Skeletal muscle tissue (tissue), 4 donors: ENCODE results near the gene LAMB4. TPM values are rescaled to one million over a fixed set of nuclear protein-coding genes. Genes with fewer than 3 reads are reported as not detected.

Experiments
- H3K27ac ChIP-seq: one replicate; pipeline ENCODE4 v1.7.0; 2013; ENCODE audit warnings: mild to moderate bottlenecking, low read depth, low read length, inconsistent platforms
- H3K27me3 ChIP-seq, 3 donors: one replicate each; pipeline ENCODE4 v1.7.0; 2013; ENCODE audit warnings: low read length in 3 of 3; ENCODE audit not compliant: control insufficient read depth in 3 of 3, insufficient read depth in 3 of 3
- H3K36me3 ChIP-seq, 3 donors: one replicate each; pipeline ENCODE4 v1.7.0; 2013; ENCODE audit warnings: low read length in 3 of 3; ENCODE audit not compliant: control insufficient read depth in 3 of 3, insufficient read depth in 3 of 3
- H3K4me1 ChIP-seq, 3 donors: one replicate each; pipeline ENCODE4 v1.7.0; 2013; ENCODE audit warnings: low read length in 3 of 3, mild to moderate bottlenecking in 3 of 3; ENCODE audit not compliant: control insufficient read depth in 3 of 3, insufficient read depth in 3 of 3
- H3K4me3 ChIP-seq, 3 donors: one replicate each; pipeline ENCODE4 v1.7.0; 2013; ENCODE audit warnings: low read length in 3 of 3
- H3K9ac ChIP-seq, 3 donors: one replicate each; pipeline ENCODE4 v1.7.0; 2013; ENCODE audit warnings: low read length in 3 of 3, mild to moderate bottlenecking in 3 of 3, moderate library complexity in 2 of 3, low read depth in 1 of 3
- H3K9me3 ChIP-seq, 3 donors: one replicate each; pipeline ENCODE4 v1.7.0; 2013; ENCODE audit warnings: low read length in 3 of 3; ENCODE audit not compliant: control insufficient read depth in 3 of 3
- total RNA-seq: library from RNA; depleted of rRNA; stranded (reverse); fragments of >200 nt; gene quantifications from one replicate; pipeline ENCODE4 v1.2.3, GENCODE V29; 2014
- donor health status: Osteomylitis.

LAMB4 gene
- total RNA-seq, 1 donor from 2014 or later = under 0.01 TPM

DNA sequence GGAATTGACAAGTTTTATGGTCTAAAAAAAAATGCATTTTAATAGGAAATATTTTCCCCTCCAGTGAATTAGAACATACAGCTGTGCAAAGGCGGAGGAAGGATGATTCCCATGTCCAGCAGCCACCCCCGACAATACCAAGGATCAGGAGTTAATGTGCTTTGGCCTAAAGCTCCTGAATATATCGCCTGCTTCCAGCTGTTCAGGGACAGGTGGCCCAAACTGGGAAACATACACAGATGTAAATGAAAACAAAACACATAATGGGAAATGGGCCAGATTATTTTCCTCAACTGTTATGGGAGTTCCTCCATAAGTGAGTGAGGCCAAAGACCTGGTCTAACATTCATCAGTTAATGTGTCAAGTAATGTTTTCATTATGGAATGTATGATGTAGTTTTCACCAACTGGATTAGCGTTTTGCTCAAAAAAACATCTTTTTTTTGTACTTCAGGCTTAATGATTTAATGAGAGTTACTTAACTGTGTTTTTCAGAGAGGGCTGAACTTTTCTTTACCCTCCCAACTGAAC lies 72.1 kb downstream of the LAMB4 start:
- Histone ChIP-seq H3K27ac (no peak overlapping the region), H3K9ac (no peak overlapping the region), H3K4me3 (no peak overlapping the region), H3K36me3 (no peaks in the 10 kb centered on the region), H3K9me3 (no peaks in the 10 kb centered on the region), H3K4me1 (no peaks in the 10 kb centered on the region), H3K27me3 (no peaks in the 10 kb centered on the region)

DNA sequence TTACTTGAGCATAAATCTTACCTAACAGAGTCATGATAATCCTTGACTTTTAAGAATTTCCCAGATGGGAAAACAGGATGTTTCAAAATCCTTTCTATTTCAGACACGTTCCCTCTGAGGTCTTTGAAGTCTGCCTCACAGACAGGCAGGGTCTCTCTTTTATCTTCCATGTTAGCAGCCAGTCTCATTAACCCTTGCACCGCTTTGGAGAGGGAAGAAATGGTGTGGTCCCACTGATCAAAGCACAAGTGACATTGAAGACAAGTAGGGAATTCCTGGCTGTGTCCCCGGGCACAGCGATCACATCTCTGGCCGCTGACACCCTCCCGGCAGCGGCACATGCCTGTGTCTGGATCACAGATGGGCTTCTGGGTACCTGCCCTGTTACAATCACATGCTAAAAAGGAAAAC lies 74.5 kb downstream of the LAMB4 start:
- Histone ChIP-seq H3K4me1 (no peaks in the 10 kb centered on the region), H3K9me3 (no peaks in the 10 kb centered on the region), H3K36me3 (no peaks in the 10 kb centered on the region), H3K9ac (no peak overlapping the region), H3K27me3 (no peaks in the 10 kb centered on the region), H3K4me3 (no peak overlapping the region), H3K27ac (no peak overlapping the region)

DNA sequence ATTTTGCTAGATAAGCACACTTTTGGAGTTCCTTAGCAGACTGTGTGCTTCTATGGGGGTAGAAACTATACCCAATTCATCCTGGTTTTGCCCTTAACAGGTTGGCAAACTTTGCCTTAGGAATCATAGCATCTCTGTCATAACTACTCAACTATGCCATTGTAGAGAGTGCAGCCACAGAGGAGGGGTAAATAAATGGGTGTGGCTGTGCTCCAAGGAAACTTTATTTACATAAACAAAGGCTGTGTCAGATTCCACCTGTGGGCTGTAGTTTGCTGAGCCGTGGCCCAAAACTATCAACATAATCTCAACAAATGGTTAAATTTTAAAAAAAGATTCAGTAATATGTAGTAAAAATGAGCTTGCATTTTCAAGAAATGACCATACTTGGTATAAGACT lies 75.6 kb downstream of the LAMB4 start:
- Histone ChIP-seq H3K36me3 (no peaks in the 10 kb centered on the region), H3K9me3 (no peaks in the 10 kb centered on the region), H3K9ac (no peak overlapping the region), H3K27ac (no peak overlapping the region), H3K4me1 (no peaks in the 10 kb centered on the region), H3K27me3 (no peaks in the 10 kb centered on the region), H3K4me3 (no peak overlapping the region)

DNA sequence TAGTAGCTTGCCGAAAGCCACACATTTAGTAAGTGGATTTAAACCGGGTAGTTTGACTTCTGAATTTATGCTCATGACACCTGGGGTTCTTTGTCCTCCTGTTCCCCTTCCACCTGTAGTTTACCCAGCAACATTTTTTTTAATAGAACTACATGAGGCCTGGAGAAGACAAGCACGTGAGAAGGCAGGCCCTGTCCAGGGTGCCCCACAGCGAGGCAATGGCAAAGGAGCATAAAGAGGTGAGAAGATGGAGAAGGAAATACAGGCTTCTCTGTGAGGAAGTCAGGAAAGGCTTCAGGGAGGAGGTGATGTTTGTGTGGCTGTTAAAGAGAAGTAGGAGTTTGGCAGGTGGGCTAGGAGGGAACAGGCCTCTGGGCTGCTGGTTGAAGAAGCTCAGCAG lies 76.9 kb downstream of the LAMB4 start:
- Histone ChIP-seq H3K27ac (no peak overlapping the region), H3K36me3 (no peaks in the 10 kb centered on the region), H3K4me3 (no peak overlapping the region), H3K9ac (no peak overlapping the region), H3K9me3 (no peaks in the 10 kb centered on the region), H3K27me3 (no peaks in the 10 kb centered on the region), H3K4me1 (no peaks in the 10 kb centered on the region)

DNA sequence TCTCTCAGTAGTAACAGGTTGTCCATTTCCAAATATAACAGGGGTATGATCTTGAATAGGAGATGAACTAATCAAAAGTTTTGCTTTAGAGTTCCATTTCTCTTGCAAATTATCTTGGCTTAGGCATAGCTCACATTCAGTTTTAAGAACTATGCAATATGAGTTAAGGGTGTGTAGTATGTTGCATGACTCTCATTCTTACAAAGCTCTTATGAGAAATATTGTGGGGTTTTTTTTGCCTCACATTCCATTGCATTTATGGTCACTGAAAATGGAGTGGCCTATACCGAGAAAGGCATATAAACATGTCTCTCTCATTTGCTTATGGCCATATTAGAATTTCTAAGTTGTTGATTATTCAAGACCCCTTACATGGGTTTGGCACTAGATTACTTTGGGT lies 78.7 kb downstream of the LAMB4 start:
- no peaks in the 10 kb centered on the region for H3K4me1 ChIP-seq
- H3K4me3 ChIP-seq = no peak overlapping the region
- no peak overlapping the region for H3K27ac ChIP-seq
- H3K36me3 ChIP-seq = no peaks in the 10 kb centered on the region
- H3K9ac ChIP-seq = no peak overlapping the region
- no peaks in the 10 kb centered on the region for H3K27me3 ChIP-seq
- H3K9me3 ChIP-seq = no peaks in the 10 kb centered on the region

DNA sequence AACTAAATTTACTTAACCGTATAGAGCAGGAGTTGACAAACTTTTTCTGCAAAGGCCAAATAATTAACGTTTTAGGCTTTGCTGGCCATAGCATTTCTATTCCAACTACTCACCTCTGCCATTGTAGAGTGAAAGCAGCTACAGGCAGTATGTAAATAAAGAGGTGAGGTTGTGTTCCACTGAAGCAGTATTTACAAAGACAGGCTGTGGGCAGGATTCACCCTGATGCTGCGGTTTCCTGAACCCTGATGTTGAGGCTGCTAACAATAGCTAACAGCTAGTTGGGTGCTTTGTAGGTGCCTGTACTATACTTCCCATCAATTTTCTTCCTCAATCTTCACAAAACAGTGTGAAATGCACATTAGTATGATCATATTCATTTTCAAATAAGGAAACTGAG lies 80.2 kb downstream of the LAMB4 start:
- no peak overlapping the region for H3K27ac ChIP-seq
- H3K9ac ChIP-seq = no peak overlapping the region
- H3K4me1 ChIP-seq = no peaks in the 10 kb centered on the region
- H3K36me3 ChIP-seq = no peaks in the 10 kb centered on the region
- no peak overlapping the region for H3K4me3 ChIP-seq
- H3K9me3 ChIP-seq = no peaks in the 10 kb centered on the region
- H3K27me3 ChIP-seq = no peaks in the 10 kb centered on the region

DNA sequence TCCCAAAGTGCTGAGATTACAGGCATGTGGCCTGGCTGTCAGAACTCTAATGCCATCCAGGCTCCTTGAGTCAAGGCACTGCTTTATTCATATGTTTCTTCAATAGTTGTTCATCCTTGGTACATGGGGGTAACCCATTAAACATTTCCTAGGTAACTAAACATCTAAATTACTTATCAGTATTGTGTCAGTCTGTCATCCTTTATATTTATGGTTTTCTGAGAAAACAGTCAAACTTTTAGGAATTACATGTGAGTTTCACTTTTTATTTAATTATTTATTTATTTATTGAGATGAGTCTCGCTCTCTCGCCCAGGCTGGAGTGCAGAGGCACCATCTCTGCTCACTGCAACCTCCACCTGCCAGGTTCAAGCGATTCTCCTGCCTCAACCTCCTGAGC lies 81.7 kb downstream of the LAMB4 start:
- no peaks in the 10 kb centered on the region for H3K27me3 ChIP-seq
- no peak overlapping the region for H3K27ac ChIP-seq
- no peaks in the 10 kb centered on the region for H3K36me3 ChIP-seq
- no peaks in the 10 kb centered on the region for H3K9me3 ChIP-seq
- H3K4me3 ChIP-seq = no peak overlapping the region
- H3K9ac ChIP-seq = no peak overlapping the region
- H3K4me1 ChIP-seq = no peaks in the 10 kb centered on the region

DNA sequence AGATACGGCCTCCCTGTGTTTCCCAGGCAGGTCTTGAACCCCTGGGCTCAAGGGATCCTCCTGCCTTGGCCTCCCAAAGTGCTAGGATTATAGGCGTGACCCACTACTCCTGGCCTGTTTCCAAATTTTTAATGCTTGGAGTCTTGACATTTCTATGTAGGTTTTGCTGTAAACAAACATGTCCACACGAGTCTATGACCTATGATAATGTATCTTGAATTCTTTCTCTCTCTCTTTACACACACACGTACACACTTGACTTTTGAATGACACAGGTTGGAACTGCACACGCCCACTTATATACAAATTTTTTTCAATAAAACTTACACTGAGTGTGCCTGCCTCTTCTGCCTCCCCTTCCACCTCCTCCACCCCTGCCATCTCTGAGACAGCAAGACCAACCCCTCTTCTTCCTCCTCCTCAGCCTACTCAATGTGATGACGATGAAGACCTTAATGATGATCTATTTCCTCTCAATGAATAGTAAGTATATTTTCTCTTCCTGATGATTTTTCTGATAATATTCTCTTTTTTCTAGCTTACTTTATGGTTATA lies 83.1 kb downstream of the LAMB4 start:
- Histone ChIP-seq H3K9me3 (no peaks in the 10 kb centered on the region), H3K9ac (no peak overlapping the region), H3K4me1 (no peaks in the 10 kb centered on the region), H3K27ac (no peak overlapping the region), H3K4me3 (no peak overlapping the region), H3K36me3 (no peaks in the 10 kb centered on the region), H3K27me3 (no peaks in the 10 kb centered on the region)

DNA sequence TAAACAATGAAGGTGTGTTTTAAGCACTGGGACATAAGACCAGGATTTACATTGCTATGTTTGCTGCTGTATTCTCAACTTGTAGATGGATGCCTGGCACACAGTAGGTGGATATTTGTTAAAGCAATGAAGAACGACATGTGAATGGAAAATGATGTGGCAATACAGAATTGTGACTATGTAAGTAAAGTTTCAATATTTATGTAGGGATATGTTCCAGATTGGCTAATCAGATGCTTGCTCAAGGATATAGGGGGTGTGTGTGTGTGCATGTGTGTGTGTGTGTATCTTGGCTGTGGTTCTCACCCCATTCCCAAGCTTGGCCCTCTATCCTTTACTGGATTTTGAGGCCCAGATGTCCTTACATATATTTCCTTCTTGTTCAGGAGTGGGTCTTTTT lies 84.5 kb downstream of the LAMB4 start:
- no peak overlapping the region for H3K4me3 ChIP-seq
- H3K27me3 ChIP-seq = no peaks in the 10 kb centered on the region
- no peaks in the 10 kb centered on the region for H3K4me1 ChIP-seq
- no peak overlapping the region for H3K9ac ChIP-seq
- no peaks in the 10 kb centered on the region for H3K9me3 ChIP-seq
- no peak overlapping the region for H3K27ac ChIP-seq
- H3K36me3 ChIP-seq = no peaks in the 10 kb centered on the region

DNA sequence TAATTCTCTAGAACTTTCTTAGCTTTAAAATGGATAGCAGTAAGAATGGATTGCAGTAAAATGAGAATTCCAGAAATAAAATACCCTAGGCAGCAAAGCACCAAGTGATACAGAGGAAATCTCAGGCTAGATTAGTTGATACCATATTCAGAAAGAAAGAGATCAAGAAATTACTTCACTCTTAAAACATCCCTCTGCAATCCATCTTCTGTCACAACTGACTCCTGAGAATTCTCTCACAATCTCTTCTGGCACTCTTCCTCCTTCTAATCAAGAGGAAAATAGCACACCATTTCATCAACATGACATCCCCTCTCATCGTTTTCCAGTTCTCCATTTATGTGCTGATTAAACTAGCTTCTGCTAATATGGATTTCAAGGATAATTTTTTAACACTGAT lies 85.0 kb downstream of the LAMB4 start:
- Histone ChIP-seq H3K36me3 (no peaks in the 10 kb centered on the region), H3K9me3 (no peaks in the 10 kb centered on the region), H3K4me1 (no peaks in the 10 kb centered on the region), H3K27me3 (no peaks in the 10 kb centered on the region), H3K4me3 (no peak overlapping the region), H3K27ac (no peak overlapping the region), H3K9ac (no peak overlapping the region)

DNA sequence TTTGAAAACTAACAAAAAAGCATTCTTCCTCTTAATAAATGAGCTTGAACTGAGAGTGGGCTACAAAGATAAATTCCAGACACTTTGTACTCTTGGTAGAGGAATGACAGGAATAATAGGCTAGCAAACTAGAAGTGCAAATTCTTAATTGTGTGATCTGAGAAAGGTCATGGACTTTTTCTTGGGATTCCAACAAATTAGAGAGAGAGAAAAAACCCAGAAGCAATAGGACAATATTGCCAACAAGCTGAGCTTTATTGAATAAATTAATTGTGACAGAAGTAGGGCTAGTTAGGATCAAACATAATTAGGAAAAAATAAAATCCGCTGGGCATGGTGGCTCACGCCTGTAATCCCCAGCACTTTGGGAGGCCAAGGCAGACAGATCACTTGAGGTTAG lies 85.8 kb downstream of the LAMB4 start:
- Histone ChIP-seq H3K4me1 (no peaks in the 10 kb centered on the region), H3K9ac (no peak overlapping the region), H3K9me3 (no peaks in the 10 kb centered on the region), H3K27ac (no peak overlapping the region), H3K4me3 (no peak overlapping the region), H3K36me3 (no peaks in the 10 kb centered on the region), H3K27me3 (no peaks in the 10 kb centered on the region)
